ENCODE data around the gene PLPP3. TPM values are rescaled to one million over a fixed set of nuclear protein-coding genes. Genes with fewer than 3 reads are reported as not detected.

The PLPP3 gene
- total RNA-seq, 1 experiment from 2014 or later: 3.4 TPM

DNA sequence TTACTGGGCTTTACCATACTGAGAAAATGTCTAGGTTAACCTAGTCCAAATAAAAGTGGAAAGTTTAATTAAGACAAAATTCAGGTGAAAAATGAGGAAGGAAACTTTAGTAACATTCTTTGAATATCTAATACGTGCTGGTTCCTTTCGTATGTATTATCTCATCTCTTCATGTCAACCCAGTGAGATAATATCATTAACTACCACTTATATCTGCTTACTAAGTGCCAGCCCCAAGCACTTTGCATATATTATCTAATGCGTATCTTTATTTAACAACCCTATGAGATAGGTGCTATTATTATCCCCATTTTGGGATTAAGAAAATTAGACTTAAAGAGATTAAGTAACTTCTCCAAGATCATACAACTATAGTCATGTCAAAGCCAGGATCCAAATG, 12.5 kb upstream of the PLPP3 start:
- no peak overlapping the region for H3K27ac ChIP-seq (ENCODE audit: low read depth, low read length)
- no peaks in the 10 kb centered on the region for H3K36me3 ChIP-seq (ENCODE audit: control insufficient read depth in 1 of 2, insufficient read depth in 2 of 2, low read length in 2 of 2)
- H3K27me3 ChIP-seq (ENCODE audit: insufficient read depth, low read length): no peaks in the 10 kb centered on the region
- H3K79me2 ChIP-seq (ENCODE audit: insufficient read depth, low read length): no peaks in the 10 kb centered on the region
- no peak for DNase-seq (ENCODE audit: low read depth, low spot score)
- POLR2A ChIA-PET: no interaction called here
- CTCF ChIA-PET: no interaction called here
- RAD21 ChIA-PET (ENCODE audit: low non-redundant PET in 1 of 2, low total read pairs in 2 of 2, uncharacterized antibody in 2 of 2, unreplicated experiment in 2 of 2): no interaction called here
- TF ChIP-seq YY1 (IDR thresholded peaks at IDR 0.05; ENCODE audit: extremely low read depth, insufficient replicate concordance, low read depth, low read length): no peak
- TF ChIP-seq CBX3 (IDR thresholded peaks at IDR 0.05; ENCODE audit: low read depth): no peak
- TF ChIP-seq, protein P1, sequence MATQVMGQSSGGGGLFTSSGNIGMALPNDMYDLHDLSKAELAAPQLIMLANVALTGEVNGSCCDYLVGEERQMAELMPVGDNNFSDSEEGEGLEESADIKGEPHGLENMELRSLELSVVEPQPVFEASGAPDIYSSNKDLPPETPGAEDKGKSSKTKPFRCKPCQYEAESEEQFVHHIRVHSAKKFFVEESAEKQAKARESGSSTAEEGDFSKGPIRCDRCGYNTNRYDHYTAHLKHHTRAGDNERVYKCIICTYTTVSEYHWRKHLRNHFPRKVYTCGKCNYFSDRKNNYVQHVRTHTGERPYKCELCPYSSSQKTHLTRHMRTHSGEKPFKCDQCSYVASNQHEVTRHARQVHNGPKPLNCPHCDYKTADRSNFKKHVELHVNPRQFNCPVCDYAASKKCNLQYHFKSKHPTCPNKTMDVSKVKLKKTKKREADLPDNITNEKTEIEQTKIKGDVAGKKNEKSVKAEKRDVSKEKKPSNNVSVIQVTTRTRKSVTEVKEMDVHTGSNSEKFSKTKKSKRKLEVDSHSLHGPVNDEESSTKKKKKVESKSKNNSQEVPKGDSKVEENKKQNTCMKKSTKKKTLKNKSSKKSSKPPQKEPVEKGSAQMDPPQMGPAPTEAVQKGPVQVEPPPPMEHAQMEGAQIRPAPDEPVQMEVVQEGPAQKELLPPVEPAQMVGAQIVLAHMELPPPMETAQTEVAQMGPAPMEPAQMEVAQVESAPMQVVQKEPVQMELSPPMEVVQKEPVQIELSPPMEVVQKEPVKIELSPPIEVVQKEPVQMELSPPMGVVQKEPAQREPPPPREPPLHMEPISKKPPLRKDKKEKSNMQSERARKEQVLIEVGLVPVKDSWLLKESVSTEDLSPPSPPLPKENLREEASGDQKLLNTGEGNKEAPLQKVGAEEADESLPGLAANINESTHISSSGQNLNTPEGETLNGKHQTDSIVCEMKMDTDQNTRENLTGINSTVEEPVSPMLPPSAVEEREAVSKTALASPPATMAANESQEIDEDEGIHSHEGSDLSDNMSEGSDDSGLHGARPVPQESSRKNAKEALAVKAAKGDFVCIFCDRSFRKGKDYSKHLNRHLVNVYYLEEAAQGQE (IDR thresholded peaks at IDR 0.05; ENCODE audit: low read depth): no peak
- TF ChIP-seq SP1 (IDR thresholded peaks at IDR 0.05; ENCODE audit: low read depth): no peak
- TF ChIP-seq, protein P2, sequence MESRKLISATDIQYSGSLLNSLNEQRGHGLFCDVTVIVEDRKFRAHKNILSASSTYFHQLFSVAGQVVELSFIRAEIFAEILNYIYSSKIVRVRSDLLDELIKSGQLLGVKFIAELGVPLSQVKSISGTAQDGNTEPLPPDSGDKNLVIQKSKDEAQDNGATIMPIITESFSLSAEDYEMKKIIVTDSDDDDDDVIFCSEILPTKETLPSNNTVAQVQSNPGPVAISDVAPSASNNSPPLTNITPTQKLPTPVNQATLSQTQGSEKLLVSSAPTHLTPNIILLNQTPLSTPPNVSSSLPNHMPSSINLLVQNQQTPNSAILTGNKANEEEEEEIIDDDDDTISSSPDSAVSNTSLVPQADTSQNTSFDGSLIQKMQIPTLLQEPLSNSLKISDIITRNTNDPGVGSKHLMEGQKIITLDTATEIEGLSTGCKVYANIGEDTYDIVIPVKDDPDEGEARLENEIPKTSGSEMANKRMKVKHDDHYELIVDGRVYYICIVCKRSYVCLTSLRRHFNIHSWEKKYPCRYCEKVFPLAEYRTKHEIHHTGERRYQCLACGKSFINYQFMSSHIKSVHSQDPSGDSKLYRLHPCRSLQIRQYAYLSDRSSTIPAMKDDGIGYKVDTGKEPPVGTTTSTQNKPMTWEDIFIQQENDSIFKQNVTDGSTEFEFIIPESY (IDR thresholded peaks at IDR 0.05; ENCODE audit: extremely low read depth, insufficient replicate concordance, low read length): no peak
- TF ChIP-seq SRF (IDR thresholded peaks at IDR 0.05; ENCODE audit: low read depth): no peak
- no peak for TF ChIP-seq FOSL1 (IDR thresholded peaks at IDR 0.05; ENCODE audit: low read depth)
- TF ChIP-seq ZNF274 (IDR thresholded peaks at IDR 0.05; ENCODE audit: low read depth, low read length): no peak
- TF ChIP-seq, protein P3, sequence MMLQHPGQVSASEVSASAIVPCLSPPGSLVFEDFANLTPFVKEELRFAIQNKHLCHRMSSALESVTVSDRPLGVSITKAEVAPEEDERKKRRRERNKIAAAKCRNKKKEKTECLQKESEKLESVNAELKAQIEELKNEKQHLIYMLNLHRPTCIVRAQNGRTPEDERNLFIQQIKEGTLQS (IDR thresholded peaks at IDR 0.05): no peak
- no peak for TF ChIP-seq EZH2phosphoT487 (IDR thresholded peaks at IDR 0.05; ENCODE audit: borderline replicate concordance)
- no peak for TF ChIP-seq EZH2 (IDR thresholded peaks at IDR 0.05)
- no peak for TF ChIP-seq TCF7L2 (IDR thresholded peaks at IDR 0.05; ENCODE audit: borderline replicate concordance, extremely low read depth, insufficient read depth, insufficient read length)
- no peak for TF ChIP-seq POLR2A (IDR thresholded peaks at IDR 0.05; ENCODE audit: borderline replicate concordance, extremely low read depth, insufficient read depth, insufficient read length)
- TF ChIP-seq, protein P4, sequence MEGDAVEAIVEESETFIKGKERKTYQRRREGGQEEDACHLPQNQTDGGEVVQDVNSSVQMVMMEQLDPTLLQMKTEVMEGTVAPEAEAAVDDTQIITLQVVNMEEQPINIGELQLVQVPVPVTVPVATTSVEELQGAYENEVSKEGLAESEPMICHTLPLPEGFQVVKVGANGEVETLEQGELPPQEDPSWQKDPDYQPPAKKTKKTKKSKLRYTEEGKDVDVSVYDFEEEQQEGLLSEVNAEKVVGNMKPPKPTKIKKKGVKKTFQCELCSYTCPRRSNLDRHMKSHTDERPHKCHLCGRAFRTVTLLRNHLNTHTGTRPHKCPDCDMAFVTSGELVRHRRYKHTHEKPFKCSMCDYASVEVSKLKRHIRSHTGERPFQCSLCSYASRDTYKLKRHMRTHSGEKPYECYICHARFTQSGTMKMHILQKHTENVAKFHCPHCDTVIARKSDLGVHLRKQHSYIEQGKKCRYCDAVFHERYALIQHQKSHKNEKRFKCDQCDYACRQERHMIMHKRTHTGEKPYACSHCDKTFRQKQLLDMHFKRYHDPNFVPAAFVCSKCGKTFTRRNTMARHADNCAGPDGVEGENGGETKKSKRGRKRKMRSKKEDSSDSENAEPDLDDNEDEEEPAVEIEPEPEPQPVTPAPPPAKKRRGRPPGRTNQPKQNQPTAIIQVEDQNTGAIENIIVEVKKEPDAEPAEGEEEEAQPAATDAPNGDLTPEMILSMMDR (IDR thresholded peaks at IDR 0.05 in 2 of 3, conservative IDR thresholded peaks at IDR 0.05 in 1 of 3; ENCODE audit: borderline replicate concordance in 1 of 3, insufficient read depth in 1 of 3, low read depth in 2 of 3, low read length in 2 of 3): no peak
- no peak for TF ChIP-seq ELF1 (IDR thresholded peaks at IDR 0.05; ENCODE audit: borderline replicate concordance, low read depth)
- TF ChIP-seq ZFX (IDR thresholded peaks at IDR 0.05): no peak
- no peak for TF ChIP-seq SIN3A (IDR thresholded peaks at IDR 0.05; ENCODE audit: low read depth)
- TF ChIP-seq RAD21 (IDR thresholded peaks at IDR 0.05; ENCODE audit: low read depth): no peak
- TF ChIP-seq CEBPB (IDR thresholded peaks at IDR 0.05; ENCODE audit: low read depth): no peak
- ATAC-seq: no peak
- no peaks in the 10 kb centered on the region for H3K9me2 ChIP-seq (ENCODE audit: insufficient read depth)
- H3K9ac ChIP-seq (ENCODE audit: low read length): no peak overlapping the region
- BruUV-seq (replicated peaks): no TSS peak
- intact Hi-C loops (cut with micrococcal nuclease): no loop called here
- H3K4me1 ChIP-seq (ENCODE audit: control insufficient read depth in 1 of 2, insufficient read depth in 2 of 2, low read length in 2 of 2): no peaks in the 10 kb centered on the region; a peak in 1 of 4 replicates
- no peak overlapping the region for H3K4me2 ChIP-seq (ENCODE audit: low read length)
- no peak overlapping the region for H2AFZ ChIP-seq (ENCODE audit: low read depth, low read length, poor library complexity, severe bottlenecking)
- no peak overlapping the region for H3K4me3 ChIP-seq (replicated peaks in 1 of 2; ENCODE audit: low read depth in 1 of 2, low read length in 2 of 2)
- no peaks in the 10 kb centered on the region for H3K9me3 ChIP-seq (ENCODE audit: control insufficient read depth in 1 of 2, insufficient read depth in 1 of 2, low read depth in 1 of 2, low read length in 2 of 2)
- H4K20me1 ChIP-seq (ENCODE audit: insufficient read depth): no peaks in the 10 kb centered on the region
